ENCODE data around the gene CFAP47. TPM values are rescaled to one million over a fixed set of nuclear protein-coding genes. Genes with fewer than 3 reads are reported as not detected.

The CFAP47 gene
- total RNA-seq, 1 experiment from 2014 or later = 0.17 TPM

DNA sequence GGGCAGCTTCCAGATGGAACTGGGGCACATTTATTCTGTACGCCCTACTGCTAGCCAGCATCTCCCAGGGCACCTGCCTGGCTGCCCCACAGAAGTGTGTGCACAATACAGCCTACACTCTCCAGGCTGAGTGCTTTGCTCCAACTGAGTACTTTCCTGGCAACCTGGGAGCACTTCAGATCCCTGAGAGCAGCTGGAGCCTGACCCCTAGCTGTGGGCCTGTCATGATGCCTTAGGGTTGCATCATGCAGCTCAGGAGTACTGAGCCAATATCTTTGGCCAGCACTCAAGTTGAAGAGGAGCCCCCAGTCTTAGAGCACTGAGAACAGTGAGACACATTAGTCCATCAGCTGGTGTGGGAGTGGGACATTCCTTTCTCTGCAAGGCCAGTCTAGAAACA is 321.9 kb downstream of the CFAP47 start:
- DNase-seq (ENCODE audit: low read depth) = no peak

DNA sequence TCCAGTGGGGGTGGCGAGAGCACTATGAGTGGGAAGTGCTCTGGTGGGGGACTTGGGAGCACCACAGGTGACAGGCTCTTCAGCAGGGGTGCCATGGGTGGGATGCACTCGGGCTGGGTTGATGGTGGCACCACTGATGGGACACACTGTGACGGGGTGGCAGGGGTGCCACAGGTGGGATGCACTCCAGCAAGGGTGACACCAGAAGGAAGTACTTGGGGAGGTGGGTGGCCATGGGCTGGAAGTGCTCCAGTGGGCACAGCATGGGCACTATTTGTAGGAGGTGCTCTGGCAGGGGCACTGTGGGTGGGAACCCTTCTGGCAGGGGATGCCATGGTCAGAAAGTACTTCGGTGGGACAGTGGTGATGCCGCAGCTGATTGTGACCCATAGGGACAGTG is 346.6 kb downstream of the CFAP47 start:
- DNase-seq (ENCODE audit: low read depth) = no peak

DNA sequence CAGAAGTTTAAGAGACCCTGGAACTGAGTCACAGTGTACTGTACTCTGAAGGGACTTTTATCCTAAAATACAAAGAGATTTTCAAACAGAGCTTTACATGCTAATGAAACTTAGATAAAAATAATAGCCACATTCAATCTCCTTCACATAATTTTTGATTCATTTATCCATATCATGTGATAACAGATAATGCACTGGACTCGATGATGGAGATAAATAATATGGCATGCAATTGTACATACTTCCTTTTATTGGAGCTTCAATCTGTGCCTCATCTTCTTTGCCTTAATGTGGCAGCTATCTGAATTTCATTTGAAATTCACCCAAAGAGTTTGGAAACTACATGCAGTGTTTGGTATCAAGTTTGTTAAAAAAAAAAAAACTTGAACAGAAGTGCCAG is 390.6 kb downstream of the CFAP47 start:
- no peak for DNase-seq (ENCODE audit: low read depth)

DNA sequence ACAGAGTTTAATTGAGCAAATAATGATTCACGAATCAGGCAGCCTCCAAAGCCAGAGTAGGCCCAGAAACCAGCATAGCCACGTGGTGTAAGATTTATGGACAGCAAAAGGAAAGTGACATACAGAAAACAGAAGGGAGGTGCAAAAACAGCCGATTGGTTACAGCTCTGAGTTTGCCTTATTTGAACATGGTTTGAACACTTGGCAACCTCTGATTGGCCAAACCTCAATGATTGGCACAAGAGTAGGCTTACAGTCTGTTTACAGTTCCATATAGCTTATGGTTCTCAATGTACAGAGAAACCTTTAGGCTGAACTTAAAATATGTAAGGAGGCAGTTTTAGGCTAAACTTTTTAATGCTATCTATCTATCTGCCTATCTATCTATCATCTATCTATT is 394.8 kb downstream of the CFAP47 start:
- DNase-seq (ENCODE audit: low read depth) = no peak

DNA sequence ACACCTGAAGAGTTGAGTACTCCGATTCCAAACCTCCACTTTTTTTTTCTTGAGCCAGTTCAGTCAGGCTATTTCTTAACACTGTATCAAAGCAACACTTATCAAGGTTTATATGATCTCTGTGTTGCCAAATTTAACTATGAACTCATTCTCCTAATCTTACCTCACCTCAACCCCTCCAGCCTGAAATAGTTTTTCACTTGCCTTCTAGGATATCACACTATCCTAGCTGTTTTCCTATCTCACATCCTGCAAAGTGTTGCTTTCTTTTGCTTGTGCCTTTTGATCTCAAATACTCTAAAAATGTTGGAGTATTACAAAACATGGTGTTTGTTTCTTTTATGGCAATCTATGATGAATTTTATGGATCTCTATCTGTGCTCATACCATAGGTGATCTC is 415.0 kb downstream of the CFAP47 start:
- no peak for DNase-seq (ENCODE audit: low read depth)

DNA sequence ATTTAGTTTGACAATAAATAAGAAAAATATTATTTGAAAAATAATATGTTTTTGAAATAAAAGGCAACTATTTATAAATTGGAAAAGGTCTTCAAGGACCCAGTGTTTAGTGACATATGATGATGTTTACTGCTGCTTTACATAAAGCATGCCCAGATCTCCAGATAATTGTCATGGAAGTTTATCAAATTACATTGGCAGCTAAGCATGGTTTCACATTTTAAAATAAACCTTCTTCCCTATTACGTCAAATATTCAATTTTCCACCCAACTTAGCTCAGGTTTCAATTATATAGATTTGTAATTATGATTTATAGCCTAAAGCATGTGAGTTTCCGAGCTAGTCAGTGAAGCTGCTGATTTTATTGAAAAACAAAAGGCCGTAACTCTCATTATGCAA is 417.2 kb downstream of the CFAP47 start:
- no peak for DNase-seq (ENCODE audit: low read depth)

DNA sequence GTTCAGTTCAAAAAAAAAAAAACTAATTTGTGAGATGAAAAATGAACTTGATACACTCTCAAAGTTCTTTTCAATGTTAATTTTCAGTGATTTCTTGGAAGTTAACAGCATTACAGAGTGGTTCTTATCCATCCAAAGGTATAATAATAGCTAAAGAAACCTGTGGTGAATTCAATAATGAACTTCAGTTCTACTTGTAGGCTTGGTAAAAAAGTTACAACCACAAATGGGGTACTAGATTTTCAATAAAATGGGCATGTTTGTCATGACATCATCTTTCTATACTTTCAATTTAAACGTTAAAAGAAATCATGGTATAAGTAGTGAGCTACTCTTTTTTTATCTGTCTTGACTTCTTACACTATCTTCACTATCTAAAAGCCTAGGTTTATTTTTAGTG is 424.8 kb downstream of the CFAP47 start:
- DNase-seq (ENCODE audit: low read depth) = no peak

DNA sequence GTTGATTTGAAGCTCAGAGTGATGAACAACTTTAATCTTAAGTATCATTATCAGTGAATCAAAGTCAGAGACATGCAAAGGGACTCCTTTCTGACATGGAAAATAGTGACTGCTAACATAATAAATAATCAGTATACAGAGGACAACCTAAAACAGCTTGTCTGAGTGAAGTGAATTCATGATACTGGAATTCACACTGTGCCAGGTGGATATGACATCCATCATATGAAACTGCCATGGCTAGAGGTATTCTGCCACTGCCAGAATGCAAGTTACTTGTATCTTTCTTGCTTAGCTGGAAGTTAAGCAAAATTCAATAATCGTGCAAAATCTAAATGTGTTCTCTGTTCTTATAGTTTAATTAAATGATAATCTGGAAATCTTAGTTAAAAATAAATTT is 429.0 kb downstream of the CFAP47 start:
- DNase-seq (ENCODE audit: low read depth) = no peak

DNA sequence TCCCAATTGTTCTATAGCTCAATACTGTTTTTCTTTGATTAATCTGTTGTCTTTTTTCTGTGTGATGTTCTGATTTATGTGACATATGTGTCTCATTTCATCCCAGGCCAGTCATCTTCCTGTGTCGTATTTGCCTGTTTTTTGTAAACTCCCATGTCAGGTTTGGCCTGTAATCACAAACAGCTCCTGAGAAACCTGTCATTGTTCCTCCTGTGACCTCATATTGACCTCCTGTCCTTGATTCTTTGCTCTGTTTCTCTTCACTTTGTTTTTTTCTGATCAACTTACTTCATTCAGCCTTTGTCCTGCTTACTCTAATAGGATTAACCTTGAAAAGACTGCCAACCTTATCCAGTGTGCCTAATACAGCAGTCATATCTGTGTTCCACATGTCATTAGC is 438.3 kb downstream of the CFAP47 start:
- DNase-seq (ENCODE audit: low read depth) = no peak

DNA sequence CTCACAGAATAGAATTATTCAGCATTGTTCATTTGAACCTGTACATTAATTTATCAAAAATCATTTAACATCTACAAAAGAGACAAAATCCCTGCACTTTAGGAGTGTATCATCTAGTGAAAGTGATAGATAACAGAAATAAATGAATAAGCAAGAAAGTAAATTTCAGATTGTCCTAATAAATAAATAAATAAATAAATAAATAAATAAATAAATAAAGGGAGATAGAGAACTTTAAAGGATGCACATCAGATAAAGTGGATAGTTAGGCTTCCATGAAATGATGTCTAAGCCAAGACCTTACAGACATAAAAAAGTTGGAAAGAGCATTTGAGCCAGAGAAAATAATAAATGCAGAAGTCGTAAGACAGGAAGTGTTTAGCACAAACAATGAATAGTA is 444.7 kb downstream of the CFAP47 start:
- DNase-seq (ENCODE audit: low read depth) = no peak

DNA sequence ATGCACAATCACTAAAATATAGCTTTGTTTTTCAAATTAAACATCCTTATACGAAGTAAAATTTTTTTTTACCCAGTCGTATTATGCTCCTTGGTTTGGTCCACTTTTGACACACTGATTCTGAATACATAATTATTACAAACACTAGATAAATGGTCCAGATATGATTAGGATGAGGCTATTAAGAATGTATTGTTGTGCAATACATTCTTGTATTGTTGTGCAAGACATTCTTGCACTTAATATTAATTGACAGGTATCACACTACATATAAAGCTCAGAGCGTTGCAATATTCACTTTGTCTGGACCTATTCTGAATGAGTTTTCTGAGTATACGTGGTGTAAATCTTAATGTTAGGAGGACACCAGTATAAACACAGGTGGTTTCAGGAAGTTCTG is 464.0 kb downstream of the CFAP47 start:
- no peak for DNase-seq (ENCODE audit: low read depth)

DNA sequence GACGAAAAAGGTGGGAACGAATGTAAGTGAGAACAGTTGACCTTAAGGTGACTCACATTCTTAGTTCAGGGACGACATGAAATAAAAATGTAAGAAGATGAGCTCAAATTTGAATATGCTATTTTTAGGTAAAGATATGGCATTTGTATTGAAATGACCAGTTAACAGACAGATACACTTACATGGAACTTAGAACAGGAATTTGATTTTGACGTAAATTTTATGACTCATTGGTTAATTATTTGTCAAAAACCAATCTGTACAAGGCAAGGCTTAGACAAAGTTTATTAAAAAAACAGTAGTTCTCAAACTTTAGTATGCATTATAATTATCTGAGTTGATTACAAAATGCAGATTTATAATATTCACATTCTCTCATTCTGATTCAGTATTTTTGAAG is 469.4 kb downstream of the CFAP47 start:
- DNase-seq (ENCODE audit: low read depth) = no peak

DNA sequence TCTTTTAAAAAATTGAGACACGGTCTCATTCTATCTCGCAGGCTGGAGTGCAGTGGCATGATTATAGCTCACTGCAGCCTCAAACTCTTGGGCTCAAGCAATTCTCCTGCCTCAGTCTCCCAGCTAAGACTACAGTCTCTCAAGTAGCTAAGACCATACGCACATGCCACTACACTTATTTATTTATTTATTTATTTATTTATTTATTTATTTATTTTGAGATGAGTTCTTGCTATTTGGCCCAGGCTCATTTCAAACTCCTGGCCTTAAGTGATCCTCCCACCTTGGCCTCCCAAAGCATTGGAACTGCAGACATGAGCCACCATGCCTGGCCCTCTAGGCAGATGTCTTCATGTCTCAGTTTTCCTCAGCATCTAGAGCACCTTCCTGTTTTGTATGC is 482.2 kb downstream of the CFAP47 start:
- DNase-seq (ENCODE audit: low read depth) = no peak

DNA sequence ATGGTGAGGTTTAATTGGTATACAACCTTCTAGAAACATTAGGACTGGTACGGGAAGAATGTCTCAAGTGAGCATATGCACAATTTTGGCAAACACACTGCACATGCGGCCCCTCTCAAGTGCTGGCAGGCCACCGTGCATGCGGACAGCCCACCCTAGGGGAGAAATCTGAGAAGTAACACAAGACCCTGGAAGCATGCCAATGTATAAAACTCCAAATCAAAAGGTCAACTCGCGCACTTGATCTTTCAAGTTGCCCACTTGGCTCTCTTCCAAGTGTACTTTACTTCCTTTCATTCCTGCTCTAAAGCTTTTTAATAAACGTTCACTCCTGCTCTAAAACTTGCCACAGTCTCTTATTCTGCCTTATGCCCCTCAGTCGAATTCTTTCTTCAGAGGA is 488.3 kb downstream of the CFAP47 start:
- DNase-seq (ENCODE audit: low read depth) = no peak

DNA sequence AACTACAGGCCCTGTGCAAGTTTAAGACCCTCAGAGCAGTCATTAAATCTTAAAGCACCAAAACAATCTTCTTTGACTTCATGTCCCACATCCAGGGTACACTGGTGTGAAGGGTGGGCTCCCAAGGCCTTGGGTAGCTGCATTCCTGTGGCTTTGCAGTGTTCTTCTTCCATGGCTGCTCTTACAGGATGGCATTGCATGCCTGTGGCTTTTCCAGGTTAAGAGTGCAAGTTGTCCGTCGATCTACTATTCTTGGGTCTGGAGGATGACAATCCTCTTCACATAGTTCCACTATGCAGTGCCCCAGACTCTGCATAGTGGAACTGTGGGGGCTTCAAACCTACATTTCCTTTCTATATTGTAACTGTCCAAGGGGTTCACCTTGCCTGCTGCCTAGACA is 494.5 kb downstream of the CFAP47 start:
- DNase-seq (ENCODE audit: low read depth) = no peak

DNA sequence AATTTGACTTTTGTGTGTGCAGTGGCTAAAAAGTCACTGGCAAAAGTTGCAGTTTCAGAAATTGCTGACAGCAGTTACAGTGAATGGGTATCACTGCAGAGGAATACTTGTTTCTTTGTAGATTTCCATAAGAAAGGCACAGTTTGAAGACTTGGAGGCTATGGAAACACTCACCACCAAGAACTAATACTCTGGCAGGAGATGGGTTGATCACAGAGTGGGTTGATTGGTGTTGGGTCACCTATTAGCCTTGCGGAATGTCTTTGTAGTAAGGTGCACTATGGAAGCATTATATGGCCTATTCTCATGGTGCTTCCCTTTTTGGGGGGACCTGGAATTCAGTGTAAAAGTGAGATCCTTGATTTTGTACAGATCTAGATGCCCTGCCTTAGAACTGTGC is 502.8 kb downstream of the CFAP47 start:
- no peak for DNase-seq (ENCODE audit: low read depth)

DNA sequence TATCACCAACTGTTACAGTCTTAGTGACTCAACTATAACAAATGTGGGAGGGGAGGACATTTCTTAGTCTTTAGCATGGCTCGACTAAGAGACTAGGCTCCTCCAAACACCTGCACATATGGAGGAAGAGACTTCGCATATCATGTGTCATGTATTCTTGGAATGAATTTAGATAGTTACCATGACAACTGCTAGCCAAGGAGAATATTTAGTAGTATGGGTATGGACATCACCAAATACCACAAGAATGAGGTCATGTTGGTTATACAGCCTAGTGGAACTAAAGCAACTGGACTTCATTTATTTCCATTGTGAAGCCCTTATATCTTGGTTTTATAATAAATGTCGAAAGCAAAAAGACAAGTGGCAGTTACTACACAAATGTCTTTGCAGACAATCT is 512.3 kb downstream of the CFAP47 start:
- no peak for DNase-seq (ENCODE audit: low read depth)

DNA sequence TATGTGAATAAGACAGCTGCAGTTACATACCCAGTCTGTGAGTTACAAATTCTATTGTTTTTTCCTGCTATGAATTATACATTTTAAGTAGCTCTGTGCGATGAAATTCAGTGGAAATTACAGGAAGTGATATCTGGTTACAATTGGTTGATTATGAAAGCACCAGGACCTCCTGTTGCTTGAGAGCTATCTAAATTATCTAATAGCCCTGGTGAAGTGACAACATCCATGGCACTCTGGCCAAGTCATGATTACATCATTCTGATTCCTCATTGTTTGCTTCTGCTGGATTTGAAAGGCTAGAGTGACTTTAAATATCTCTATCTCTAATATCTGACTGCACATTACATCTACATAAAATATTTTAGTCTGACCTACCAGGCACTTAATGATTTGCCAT is 515.0 kb downstream of the CFAP47 start:
- no peak for DNase-seq (ENCODE audit: low read depth)

Other genes with a start within 250 kb of the CFAP47 start
- gene MAGEB16, start 121.4 kb upstream of the CFAP47 start, total RNA-seq (2014; rRNA removed; shearing (Covaris generic)) = 0.34 TPM in 1 of 2 replicates, not detected in the other

Measured in Daoy (cell line).